Activated CD4-positive, alpha-beta T cell treated with anti-CD3 and anti-CD28 coated beads, Interleukin-2, amount 50 U/mL, for 1 hour (primary cell): ENCODE results near the gene PTP4A1.

Source experiments
- DNase-seq: peaks from one replicate; pipeline ENCODE4 v3.0.0-alpha.2; 2020

Gene PTP4A1

DNA sequence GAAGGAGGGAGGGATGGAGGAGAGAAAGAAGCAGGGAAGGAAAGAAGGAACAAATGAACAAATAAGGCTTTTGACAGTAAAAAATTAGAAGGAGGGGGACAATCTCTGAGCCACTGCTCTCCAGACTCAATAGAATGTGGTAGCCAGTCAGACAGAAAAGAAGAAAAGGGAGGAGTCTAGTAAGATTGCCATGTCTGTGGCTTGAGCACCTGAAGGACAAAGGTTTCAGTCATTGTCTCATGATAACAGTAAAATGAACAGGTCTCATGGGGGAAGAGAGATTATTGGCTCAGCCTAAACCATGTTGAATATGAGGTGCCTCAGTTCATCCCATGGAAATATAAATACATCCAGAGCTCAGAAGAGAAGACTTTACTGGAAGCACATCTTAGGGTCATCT is 14.0 kb upstream of the PTP4A1 start:
- DNase-seq = no peak

DNA sequence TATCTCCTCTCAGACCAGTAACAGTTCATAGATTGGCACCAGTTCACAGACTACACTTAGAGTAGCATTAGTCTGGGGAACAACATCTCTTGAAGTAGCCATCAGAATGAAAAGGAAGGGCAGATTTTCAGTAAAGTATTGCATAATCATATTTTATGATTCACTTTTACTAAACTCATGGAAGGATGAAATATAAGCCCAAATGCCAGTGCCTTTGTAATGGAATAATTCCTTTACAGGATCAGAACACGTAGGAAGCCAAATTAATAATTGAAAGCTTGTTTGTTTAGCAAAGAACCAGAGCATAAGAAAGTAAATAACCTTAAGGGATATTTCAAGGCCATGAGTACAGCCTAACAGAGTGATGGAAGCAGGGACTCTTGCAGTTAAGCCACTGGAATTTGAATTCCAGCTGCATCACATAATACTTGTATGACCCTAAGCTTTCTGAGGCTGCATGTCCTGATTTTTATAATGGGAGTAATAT is 11.4 kb upstream of the PTP4A1 start:
- DNase-seq = no peak

- DNase-seq = no peak
These were observed 11.0 kb upstream of the PTP4A1 start for GRCh38 chr6:63561288-63561687.

DNA sequence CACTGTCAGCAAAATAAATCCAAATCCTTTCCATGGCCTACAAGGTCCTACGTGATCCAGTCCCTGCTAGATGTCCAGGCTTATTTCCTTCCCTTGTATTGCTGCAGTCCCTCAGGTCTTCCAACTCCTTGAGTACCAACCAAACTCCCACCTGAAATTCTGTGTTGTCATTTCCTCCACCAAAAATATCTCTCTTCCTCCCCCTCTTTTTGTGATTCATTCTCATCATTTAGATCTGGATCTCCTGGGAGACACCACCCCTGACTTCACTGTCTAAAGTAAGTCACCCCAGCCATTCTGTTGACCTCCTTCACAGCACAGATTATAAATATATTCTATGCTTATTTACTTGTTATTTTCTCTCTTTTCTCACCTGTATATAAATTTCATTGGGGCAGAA is 9.0 kb upstream of the PTP4A1 start:
- DNase-seq = no peak

- DNase-seq = no peak
These were observed 7.1 kb upstream of the PTP4A1 start for GRCh38 chr6:63565058-63565726.

DNA sequence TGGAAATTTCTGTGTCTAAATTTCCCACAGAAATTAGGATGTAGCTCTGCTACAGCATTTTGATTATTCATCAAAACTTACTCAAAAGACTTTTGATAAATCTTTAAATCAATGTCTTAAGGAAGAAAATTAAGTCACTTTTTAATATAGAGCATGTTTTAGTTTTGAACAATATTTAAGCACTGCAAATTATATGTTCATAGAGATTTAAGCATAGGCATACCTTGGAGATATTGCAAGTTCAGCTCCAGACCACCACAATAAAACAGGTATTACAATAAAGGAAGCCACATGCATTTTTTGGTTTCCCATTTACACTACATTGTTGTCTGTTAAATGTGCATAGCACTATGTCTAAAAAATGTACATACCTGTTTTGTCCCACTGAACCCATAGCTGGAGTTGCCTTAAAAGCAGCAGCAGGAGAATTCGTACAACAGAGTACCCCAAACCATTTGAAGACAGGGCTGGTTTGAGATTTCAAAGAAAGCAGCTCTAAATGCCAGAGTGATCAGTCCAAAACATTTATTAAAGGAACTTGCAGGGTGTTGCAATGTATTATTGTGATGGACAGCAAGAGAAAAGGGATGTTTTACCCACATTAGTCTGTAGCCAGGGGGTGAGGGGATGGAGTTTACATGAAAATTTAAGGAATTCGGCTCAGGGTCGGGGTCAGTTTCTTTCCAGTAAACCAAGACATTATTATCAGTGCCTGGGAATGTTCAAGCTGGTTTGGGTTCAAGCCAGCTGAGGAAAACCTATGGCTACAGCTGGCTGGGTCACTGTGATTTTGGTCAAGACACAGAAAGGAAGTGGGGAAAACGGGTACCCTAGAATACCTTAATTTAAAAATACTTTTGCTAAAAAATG is 6.3 kb upstream of the PTP4A1 start:
- no peak for DNase-seq

- no peak for DNase-seq
These were observed 4.3 kb upstream of the PTP4A1 start for GRCh38 chr6:63567966-63568365.

- peak; percentile 38 for DNase-seq
These were observed 778 bp upstream of the PTP4A1 start for GRCh38 chr6:63571361-63572043.

- DNase-seq = no peak
These were observed 431 bp downstream of the PTP4A1 start for GRCh38 chr6:63572747-63573075.

DNA sequence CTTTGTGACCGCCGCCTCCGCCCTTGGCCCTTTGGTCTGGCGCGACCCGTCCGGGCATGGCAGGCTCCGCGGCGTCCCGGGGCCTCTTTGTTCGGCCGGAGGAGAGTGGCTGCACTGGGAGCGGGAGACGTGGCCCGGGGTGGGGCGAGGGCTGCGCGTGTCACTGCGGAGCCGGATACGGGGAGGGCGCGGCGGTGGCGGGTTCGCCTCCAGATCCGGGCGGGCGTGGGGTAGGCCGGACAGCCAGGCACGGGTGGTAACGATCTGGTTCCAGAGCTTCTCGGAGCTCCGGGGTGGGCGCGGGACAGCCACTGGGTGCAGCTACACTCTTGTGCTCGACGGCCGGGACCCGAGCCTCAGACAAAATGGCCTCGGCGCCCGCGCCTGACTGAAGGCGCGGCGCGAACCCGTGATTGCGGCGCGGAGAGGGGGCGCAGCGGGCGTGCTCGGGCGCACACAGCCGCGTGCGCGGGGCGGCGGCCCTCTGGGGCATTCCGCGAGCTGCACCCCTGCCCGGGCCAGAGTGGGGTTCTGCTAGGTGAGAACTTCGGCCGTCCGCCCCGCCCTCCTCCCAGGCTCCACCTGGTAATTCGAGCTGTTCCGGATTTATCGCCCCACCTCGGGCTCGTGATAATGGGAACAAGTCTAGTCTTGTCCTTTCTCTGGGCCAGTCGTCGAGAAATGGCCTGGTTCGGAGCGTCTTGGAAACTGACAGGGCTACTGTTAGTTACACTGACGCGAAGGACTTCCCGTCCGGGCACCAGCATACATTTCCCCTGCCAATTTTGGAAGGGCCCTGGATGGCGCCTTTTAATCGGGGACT is 1.0 kb downstream of the PTP4A1 start:
- DNase-seq = peak; percentile 54

- peak; percentile 21 for DNase-seq
These were observed 1.7 kb downstream of the PTP4A1 start for GRCh38 chr6:63573899-63574553.

DNA sequence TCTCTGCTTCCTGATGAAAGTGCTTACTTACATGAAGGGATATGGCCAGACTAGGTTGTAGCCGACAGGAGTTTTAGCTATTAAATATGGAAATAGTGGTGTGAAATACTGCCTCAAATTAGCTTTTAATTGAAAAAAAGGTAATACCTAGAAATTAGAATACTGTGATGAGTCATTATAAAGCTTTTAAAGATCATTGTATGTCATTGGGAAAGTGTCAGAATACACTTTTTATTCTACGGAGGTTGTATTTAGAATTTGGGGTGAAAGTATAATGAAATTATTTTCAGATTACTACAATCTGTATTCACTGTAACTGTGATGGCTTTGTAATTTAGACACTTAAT is 2.2 kb downstream of the PTP4A1 start:
- DNase-seq = no peak

- DNase-seq = no peak
These were observed 4.0 kb downstream of the PTP4A1 start for GRCh38 chr6:63576147-63576772.

DNA sequence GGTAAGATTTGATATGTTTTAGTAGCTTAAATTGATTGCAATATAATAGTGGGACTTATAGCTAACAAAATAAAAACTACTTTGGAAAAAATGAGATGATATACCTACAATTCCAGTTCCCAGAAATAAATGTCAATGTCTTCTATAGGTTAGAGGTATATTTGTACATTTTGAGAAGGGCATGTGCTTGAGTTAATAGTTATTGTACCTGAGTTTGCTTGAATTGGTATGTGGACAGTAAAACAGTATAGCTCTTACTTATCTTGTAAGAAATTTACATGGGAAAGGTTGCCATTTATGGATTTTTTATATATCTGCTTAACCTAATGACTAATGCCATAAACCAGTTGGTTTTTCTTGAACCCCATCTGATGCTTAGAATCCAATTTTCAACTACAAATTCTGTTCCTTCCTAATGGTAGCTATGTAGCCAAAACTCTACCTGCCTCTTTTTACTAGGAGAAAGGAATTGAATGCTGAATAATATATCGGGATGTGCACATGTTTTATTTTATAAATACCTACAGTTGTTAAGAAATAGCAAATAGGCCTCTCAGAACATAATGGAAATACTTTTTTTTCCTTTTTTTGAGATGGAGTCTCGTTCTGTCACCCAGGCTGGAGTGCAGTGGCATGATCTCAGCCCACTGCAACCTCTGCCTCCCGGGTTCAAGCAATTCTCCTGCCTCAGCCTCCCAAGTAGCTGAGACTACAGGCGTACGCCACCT is 4.9 kb downstream of the PTP4A1 start:
- no peak for DNase-seq

DNA sequence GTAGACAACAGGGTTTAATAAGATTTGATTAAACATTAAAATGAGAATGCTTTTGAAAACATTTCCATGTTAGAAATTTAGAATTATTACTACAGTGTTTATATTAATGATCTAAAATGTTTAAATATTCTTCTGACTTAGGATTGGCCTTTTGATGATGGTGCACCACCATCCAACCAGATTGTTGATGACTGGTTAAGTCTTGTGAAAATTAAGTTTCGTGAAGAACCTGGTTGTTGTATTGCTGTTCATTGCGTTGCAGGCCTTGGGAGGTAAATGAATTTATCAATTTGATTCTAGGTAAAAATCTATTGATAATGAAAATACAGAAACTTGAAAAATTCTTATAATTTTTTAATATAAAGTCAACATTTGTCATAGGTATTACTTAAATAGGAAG is 6.5 kb downstream of the PTP4A1 start:
- DNase-seq = no peak

DNA sequence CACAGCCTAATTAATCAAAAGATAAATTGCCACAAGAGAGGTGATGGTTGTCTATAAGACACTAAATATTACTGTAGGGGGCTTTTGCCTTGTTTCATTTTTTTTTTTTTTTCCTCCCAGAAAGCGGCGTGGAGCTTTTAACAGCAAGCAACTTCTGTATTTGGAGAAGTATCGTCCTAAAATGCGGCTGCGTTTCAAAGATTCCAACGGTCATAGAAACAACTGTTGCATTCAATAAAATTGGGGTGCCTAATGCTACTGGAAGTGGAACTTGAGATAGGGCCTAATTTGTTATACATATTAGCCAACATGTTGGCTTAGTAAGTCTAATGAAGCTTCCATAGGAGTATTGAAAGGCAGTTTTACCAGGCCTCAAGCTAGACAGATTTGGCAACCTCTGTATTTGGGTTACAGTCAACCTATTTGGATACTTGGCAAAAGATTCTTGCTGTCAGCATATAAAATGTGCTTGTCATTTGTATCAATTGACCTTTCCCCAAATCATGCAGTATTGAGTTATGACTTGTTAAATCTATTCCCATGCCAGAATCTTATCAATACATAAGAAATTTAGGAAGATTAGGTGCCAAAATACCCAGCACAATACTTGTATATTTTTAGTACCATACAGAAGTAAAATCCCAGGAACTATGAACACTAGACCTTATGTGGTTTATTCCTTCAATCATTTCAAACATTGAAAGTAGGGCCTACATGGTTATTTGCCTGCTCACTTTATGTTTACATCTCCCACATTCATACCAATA is 7.8 kb downstream of the PTP4A1 start:
- no peak for DNase-seq

DNA sequence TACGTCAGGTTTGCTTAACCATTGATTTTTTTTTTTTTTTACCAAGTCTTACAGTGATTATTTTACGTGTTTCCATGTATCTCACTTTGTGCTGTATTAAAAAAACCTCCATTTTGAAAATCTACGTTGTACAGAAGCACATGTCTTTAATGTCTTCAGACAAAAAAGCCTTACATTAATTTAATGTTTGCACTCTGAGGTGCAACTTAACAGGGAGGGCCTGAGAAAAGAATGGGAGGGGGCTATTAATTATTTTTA is 8.4 kb downstream of the PTP4A1 start:
- DNase-seq = no peak

- no peak for DNase-seq
These were observed 9.2 kb downstream of the PTP4A1 start for GRCh38 chr6:63581355-63582013.

DNA sequence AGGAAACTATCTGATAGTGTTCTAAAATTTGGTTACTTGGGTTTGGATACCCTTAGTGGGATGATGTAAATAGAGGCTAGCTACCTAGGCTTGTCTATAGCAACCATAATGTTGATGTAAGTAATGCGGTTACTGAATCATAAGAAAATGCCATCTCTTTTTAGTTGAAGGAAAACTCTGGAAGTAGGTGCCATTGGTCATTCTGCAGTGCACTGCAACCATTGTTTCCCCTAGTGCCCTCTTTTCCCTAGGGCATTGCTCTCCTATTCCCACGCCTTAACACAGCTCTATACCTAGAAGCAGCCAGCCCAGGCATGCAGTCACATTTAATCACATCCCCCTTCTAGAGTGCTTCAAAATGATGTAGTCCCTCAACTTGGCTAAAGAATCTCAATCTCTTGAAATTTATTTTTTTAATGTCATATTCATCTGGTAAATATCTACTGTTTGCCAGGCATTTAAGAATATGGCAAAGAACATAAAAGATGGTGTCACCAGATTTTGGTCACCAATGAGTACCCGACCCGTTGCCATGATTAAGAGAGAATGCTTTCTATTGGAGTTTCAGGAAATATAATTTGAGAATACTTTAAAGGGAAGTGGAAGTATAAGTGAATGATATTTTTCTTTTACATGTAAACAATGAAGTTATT is 10.4 kb downstream of the PTP4A1 start:
- no peak for DNase-seq

GRCh38 chr6:63584125-63584514 is 11.8 kb downstream of the PTP4A1 start:
- no peak for DNase-seq
